Measurements from ENCODE around the gene RAB38.

DNA sequence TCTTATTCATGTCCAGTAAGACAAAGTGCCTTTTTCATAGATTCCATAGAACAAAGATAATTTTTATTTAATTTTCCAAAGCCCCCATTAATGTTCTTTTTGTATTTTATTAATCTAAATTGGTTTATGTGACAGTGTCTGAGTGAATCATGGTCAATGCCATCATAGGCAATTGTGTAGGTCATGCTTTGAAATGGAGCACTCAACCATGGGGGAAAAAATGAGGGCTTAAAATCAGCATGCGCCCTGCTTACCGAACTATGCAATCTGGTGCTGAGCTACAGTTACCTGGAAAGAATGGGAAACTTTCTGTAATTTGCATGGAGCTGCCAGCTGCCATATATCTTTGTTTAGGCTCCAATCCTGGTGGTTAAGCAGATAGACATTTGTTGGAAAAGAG, 28.4 kb upstream of the RAB38 start:
- TF ChIP-seq POLR2A (IDR thresholded peaks at IDR 0.05; ENCODE audit: low read depth, low read length) (no peak), ZNF384 (IDR thresholded peaks at IDR 0.05; ENCODE audit: borderline replicate concordance, low read depth, low read length) (no peak), JUNB (IDR thresholded peaks at IDR 0.05) (no peak)
